ENCODE measurements around the gene ADAMTS4. TPM values are rescaled to one million over a fixed set of nuclear protein-coding genes. Genes with fewer than 3 reads are reported as not detected.

Gene ADAMTS4
- total RNA-seq, 2 experiments from 2014 or later: 0.82 to 2.1 TPM

DNA sequence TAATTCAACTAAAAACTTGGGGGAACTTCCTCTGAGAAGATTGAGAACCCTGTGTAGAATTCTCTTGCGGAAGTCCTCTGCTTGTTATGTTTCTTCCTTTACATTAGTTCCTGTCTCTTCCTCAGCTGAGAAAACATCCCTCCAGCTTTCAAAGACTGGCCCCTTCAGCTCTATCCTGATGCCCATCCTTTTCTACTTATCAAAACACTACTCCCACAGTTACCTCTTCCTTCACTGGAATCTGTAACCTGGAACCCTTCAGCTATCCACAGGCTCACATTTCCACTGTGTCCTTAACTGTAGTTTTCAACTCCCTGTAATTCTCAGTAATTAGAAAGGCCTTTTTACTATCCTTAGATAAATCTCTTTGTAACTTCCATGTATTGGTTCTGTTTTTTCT is 60.4 kb downstream of the ADAMTS4 start:
- H3K9me3 Mint-ChIP-seq (ENCODE audit: insufficient read depth): no peaks in the 10 kb centered on the region
- peak overlapping the region; percentile 57 for H3K27ac Mint-ChIP-seq
- no peak for ATAC-seq
- peaks cover 11% of the 10 kb centered on the region for H3K36me3 Mint-ChIP-seq (ENCODE audit: low read depth)
- no peak for DNase-seq
- no peaks in the 10 kb centered on the region for H3K27me3 Mint-ChIP-seq (ENCODE audit: low read depth)
- ChIA-PET CTCF (interaction anchor here (0.7 to 3.0 kb wide), 13 partner anchors 9 to 186 kb away, joined by 3 to 13 read pairs (median 4); partner anchors contain the start of genes ARHGAP30, KLHDC9, PPOX and TOMM40L), POLR2A (interaction anchor here (0.6 to 2.1 kb wide), 5 partner anchors 9 to 70 kb away, joined by 3 to 9 read pairs (median 4); no protein-coding TSS in a partner anchor)
- H3K4me3 Mint-ChIP-seq: no peak overlapping the region
- peaks cover 9% of the 10 kb centered on the region for H3K4me1 Mint-ChIP-seq (ENCODE audit: low read depth)

DNA sequence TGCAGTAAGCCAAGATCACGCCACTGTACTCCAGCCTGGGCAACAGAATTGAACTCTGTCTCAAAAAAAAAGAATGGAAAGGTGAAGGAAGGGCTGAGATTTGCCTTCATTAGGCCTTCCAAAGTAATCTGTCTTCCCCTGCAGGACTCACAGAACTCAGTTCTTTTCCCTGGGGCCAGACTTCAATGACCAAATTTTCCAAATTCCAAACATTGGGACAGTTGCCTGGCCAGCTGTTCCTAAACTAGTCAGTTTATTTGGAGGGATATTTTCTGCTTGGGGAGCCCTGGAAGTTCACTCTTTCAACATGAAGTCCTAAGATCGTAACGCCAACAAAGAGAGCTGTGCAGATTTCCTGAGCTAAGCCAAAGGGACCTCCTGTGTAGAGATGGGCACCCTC is 61.0 kb downstream of the ADAMTS4 start:
- no peaks in the 10 kb centered on the region for H3K27me3 Mint-ChIP-seq (ENCODE audit: low read depth)
- ChIA-PET POLR2A (interaction anchor here (0.6 to 2.1 kb wide), 4 partner anchors 9 to 16 kb away, joined by 3 to 9 read pairs (median 3); no protein-coding TSS in a partner anchor), CTCF (interaction anchor here (0.7 to 3.0 kb wide), 14 partner anchors 10 to 185 kb away, joined by 3 to 17 read pairs (median 4); partner anchors contain the start of genes ARHGAP30, KLHDC9, NIT1 and PFDN2)
- H3K36me3 Mint-ChIP-seq (ENCODE audit: low read depth): peaks cover 11% of the 10 kb centered on the region
- no peaks in the 10 kb centered on the region for H3K9me3 Mint-ChIP-seq (ENCODE audit: insufficient read depth)
- H3K27ac Mint-ChIP-seq: no peak overlapping the region
- ATAC-seq (no peak), DNase-seq (no peak)
- peaks cover 9% of the 10 kb centered on the region for H3K4me1 Mint-ChIP-seq (ENCODE audit: low read depth)
- no peak overlapping the region for H3K4me3 Mint-ChIP-seq

Small RNA genes lying within 50 kb of the gene (microRNA-seq; reads per million reads assigned to microRNA genes)
- gene MIR5187: not detected

Other genes starting within 250 kb of the ADAMTS4 start
- not detected for gene ITLN2, start 244.2 kb downstream of the ADAMTS4 start, total RNA-seq
- gene F11R, start 177.9 kb downstream of the ADAMTS4 start, total RNA-seq: 10 to 100 TPM; 13.7 to 18.4 TPM
- gene TSTD1, start 160.1 kb downstream of the ADAMTS4 start, total RNA-seq: 10 to 100 TPM; 63.2 to 63.3 TPM
- gene USF1, start 153.1 kb downstream of the ADAMTS4 start, total RNA-seq: 10 to 100 TPM; 81.6 to 83.2 TPM
- 100 to 1,000 TPM; 277 to 281 TPM for gene ARHGAP30, start 129.2 kb downstream of the ADAMTS4 start, total RNA-seq
- gene NECTIN4, start 109.5 kb downstream of the ADAMTS4 start, total RNA-seq: not detected
- under 1 TPM; 0.61 to 0.91 TPM for gene KLHDC9, start 100.7 kb downstream of the ADAMTS4 start, total RNA-seq
- gene PFDN2, start 81.0 kb downstream of the ADAMTS4 start, total RNA-seq: 10 to 100 TPM; 66.3 to 68.0 TPM
- gene NIT1, start 80.9 kb downstream of the ADAMTS4 start, total RNA-seq: 10 to 100 TPM; 34.1 to 35.2 TPM
- gene DEDD, start 66.4 kb downstream of the ADAMTS4 start, total RNA-seq: 10 to 100 TPM; 34.5 to 36.3 TPM
- 100 to 1,000 TPM; 103 to 104 TPM for gene UFC1, start 45.1 kb downstream of the ADAMTS4 start, total RNA-seq
- gene USP21, start 39.6 kb downstream of the ADAMTS4 start, total RNA-seq: 10 to 100 TPM; 29.2 to 32.0 TPM
- 10 to 100 TPM; 37.7 to 38.5 TPM for gene PPOX, start 32.6 kb downstream of the ADAMTS4 start, total RNA-seq
- gene B4GALT3, start 21.5 kb downstream of the ADAMTS4 start, total RNA-seq: 10 to 100 TPM; 34.2 to 37.0 TPM
- 10 to 100 TPM; 73.6 to 76.8 TPM for gene NDUFS2, start 3.3 kb upstream of the ADAMTS4 start, total RNA-seq
- 10 to 100 TPM; 12.0 to 14.0 TPM for gene FCER1G, start 16.2 kb upstream of the ADAMTS4 start, total RNA-seq
- not detected for gene APOA2, start 24.6 kb upstream of the ADAMTS4 start, total RNA-seq
- 10 to 100 TPM; 19.1 to 22.0 TPM for gene TOMM40L, start 27.0 kb upstream of the ADAMTS4 start, total RNA-seq
- not detected for gene NR1I3, start 39.1 kb upstream of the ADAMTS4 start, total RNA-seq
- gene PCP4L1, start 59.7 kb upstream of the ADAMTS4 start, total RNA-seq: under 1 TPM; 0.34 to 0.40 TPM
- 1 to 10 TPM; 2.8 to 3.4 TPM for gene MPZ, start 110.9 kb upstream of the ADAMTS4 start, total RNA-seq
- 100 to 1,000 TPM; 151 to 163 TPM for gene SDHC, start 115.3 kb upstream of the ADAMTS4 start, total RNA-seq
- gene CFAP126, start 168.8 kb upstream of the ADAMTS4 start, total RNA-seq: not detected